Measurements from ENCODE around the gene PLEK2. TPM values are rescaled to one million over a fixed set of nuclear protein-coding genes. Genes with fewer than 3 reads are reported as not detected.
"Not testable (repeated sequence)": the region's sequence is repeated elsewhere in the genome, so short reads cannot be mapped to it uniquely, and the experiment has no call there.

The PLEK2 gene
- total RNA-seq, 4 donors from 2014 or later, result 0.39 to 1.2 TPM; not detected in 2

GRCh38 chr14:67417633-67418032 is 5.7 kb upstream of the PLEK2 start:
- TF ChIP-seq CTCF (IDR thresholded peaks at IDR 0.05), result no peak
- TF ChIP-seq POLR2A (IDR thresholded peaks at IDR 0.05), result no peak
- TF ChIP-seq EP300 (IDR thresholded peaks at IDR 0.05), result no peak
- Histone ChIP-seq H3K27ac (no peak overlapping the region), H3K4me1 (no peaks in the 10 kb centered on the region), H3K9me3 (no peaks in the 10 kb centered on the region), H3K36me3 (no peaks in the 10 kb centered on the region), H3K27me3 (no peaks in the 10 kb centered on the region), H3K4me3 (no peak overlapping the region)
- no peak for DNase-seq (ENCODE audit: low spot score in 2 of 2)
- WGBS, 2 donors, result 70 to 75% methylated on average over 3 of the region's 3 CpGs

- no peaks in the 10 kb centered on the region for H3K36me3 ChIP-seq
- WGBS, 2 donors, result 76 to 85% methylated on average over 2 of the region's 2 CpGs
- TF ChIP-seq CTCF (IDR thresholded peaks at IDR 0.05) (no peak), EP300 (IDR thresholded peaks at IDR 0.05) (no peak), POLR2A (IDR thresholded peaks at IDR 0.05) (no peak)
- no peak overlapping the region for H3K4me3 ChIP-seq
- peaks cover 0 to 5% (median 2%) of the 10 kb centered on the region in 4 donors for H3K4me1 ChIP-seq
- no peaks in the 10 kb centered on the region for H3K9me3 ChIP-seq
- no peak overlapping the region for H3K27ac ChIP-seq
- H3K27me3 ChIP-seq, result peaks cover 0 to 8% of the 10 kb centered on the region in 2 donors
- DNase-seq (ENCODE audit: low spot score in 2 of 2), result no peak
Observed at GRCh38 chr14:67416810-67417209, 4.8 kb upstream of the PLEK2 start.

GRCh38 chr14:67416085-67416484 is 4.1 kb upstream of the PLEK2 start:
- 79% methylated on average over 8 of the region's 8 CpGs for WGBS, 2 donors
- H3K27ac ChIP-seq, result no peak overlapping the region
- H3K27me3 ChIP-seq, result peaks cover 0 to 14% of the 10 kb centered on the region in 2 donors
- no peaks in the 10 kb centered on the region for H3K36me3 ChIP-seq
- H3K4me3 ChIP-seq, result no peak overlapping the region
- no peak for TF ChIP-seq EP300 (IDR thresholded peaks at IDR 0.05)
- TF ChIP-seq CTCF (IDR thresholded peaks at IDR 0.05), result no peak
- no peak for TF ChIP-seq POLR2A (IDR thresholded peaks at IDR 0.05)
- DNase-seq (ENCODE audit: low spot score in 2 of 2), result no peak
- peaks cover 0 to 11% (median 3%) of the 10 kb centered on the region in 4 donors for H3K4me1 ChIP-seq
- no peaks in the 10 kb centered on the region for H3K9me3 ChIP-seq

- H3K36me3 ChIP-seq; H3K27ac ChIP-seq; DNase-seq (ENCODE audit: low spot score in 2 of 2); H3K4me3 ChIP-seq; H3K9me3 ChIP-seq: not testable (repeated sequence)
- WGBS, 2 donors, result 87 to 94% methylated on average over 5 of the region's 5 CpGs
- peaks cover 0 to 11% (median 3%) of the 10 kb centered on the region in 4 donors for H3K4me1 ChIP-seq
- peaks cover 0 to 14% of the 10 kb centered on the region in 2 donors for H3K27me3 ChIP-seq
Observed at GRCh38 chr14:67415610-67416009, 3.6 kb upstream of the PLEK2 start.

GRCh38 chr14:67413806-67414769 is 2.1 kb upstream of the PLEK2 start:
- H3K4me3 ChIP-seq, result no peak overlapping the region
- DNase-seq (ENCODE audit: low spot score in 2 of 2), result no peak
- 55 to 56% methylated on average over 3 of the region's 3 CpGs for WGBS, 2 donors
- H3K36me3 ChIP-seq, result no peaks in the 10 kb centered on the region
- peaks cover 0 to 11% (median 3%) of the 10 kb centered on the region in 4 donors for H3K4me1 ChIP-seq
- H3K9me3 ChIP-seq, result no peaks in the 10 kb centered on the region
- TF ChIP-seq CTCF (IDR thresholded peaks at IDR 0.05) (no peak), EP300 (IDR thresholded peaks at IDR 0.05) (no peak), POLR2A (IDR thresholded peaks at IDR 0.05) (no peak)
- H3K27me3 ChIP-seq, result peaks cover 0 to 14% of the 10 kb centered on the region in 2 donors
- H3K27ac ChIP-seq, result no peak overlapping the region
